ENCODE results near the gene RYR3.

Gene RYR3

DNA sequence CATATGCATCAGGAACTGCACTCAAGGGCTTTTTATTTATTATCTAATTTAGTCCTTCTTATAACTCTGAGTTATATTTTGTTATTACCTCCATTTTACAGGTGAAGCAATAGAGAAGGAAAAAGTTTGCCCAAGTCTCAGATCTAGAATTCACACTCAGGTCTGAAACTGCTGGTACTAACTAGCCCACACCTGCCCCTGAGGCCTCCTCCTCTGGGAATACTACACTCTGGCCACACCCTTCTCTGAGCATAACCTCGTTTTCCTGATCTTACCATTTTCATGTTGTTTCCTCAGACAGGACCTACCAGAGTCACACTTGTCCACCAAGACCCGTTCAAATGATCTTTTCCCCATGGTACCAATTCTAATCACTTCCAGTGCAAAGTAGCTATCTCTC lies 563.4 kb downstream of the RYR3 start:
- TF ChIP-seq, protein P1, sequence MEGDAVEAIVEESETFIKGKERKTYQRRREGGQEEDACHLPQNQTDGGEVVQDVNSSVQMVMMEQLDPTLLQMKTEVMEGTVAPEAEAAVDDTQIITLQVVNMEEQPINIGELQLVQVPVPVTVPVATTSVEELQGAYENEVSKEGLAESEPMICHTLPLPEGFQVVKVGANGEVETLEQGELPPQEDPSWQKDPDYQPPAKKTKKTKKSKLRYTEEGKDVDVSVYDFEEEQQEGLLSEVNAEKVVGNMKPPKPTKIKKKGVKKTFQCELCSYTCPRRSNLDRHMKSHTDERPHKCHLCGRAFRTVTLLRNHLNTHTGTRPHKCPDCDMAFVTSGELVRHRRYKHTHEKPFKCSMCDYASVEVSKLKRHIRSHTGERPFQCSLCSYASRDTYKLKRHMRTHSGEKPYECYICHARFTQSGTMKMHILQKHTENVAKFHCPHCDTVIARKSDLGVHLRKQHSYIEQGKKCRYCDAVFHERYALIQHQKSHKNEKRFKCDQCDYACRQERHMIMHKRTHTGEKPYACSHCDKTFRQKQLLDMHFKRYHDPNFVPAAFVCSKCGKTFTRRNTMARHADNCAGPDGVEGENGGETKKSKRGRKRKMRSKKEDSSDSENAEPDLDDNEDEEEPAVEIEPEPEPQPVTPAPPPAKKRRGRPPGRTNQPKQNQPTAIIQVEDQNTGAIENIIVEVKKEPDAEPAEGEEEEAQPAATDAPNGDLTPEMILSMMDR (IDR thresholded peaks at IDR 0.05; ENCODE audit: low read depth, low read length, missing control alignments) = no peak

GRCh38 chr15:33882921-33883320 lies 572.2 kb downstream of the RYR3 start:
- no peak overlapping the region for H3K4me3 ChIP-seq (ENCODE audit: low read depth, low read length)
- DNase-seq (ENCODE audit: low read depth) = no peak
- TF ChIP-seq, protein P1 (IDR thresholded peaks at IDR 0.05; ENCODE audit: low read depth, low read length, missing control alignments) = no peak

More for the DNA sequence above, 563.4 kb downstream of the RYR3 start:
- H3K4me3 ChIP-seq (ENCODE audit: low read depth, low read length) = no peak overlapping the region
- DNase-seq (ENCODE audit: low read depth) = no peak

DNA sequence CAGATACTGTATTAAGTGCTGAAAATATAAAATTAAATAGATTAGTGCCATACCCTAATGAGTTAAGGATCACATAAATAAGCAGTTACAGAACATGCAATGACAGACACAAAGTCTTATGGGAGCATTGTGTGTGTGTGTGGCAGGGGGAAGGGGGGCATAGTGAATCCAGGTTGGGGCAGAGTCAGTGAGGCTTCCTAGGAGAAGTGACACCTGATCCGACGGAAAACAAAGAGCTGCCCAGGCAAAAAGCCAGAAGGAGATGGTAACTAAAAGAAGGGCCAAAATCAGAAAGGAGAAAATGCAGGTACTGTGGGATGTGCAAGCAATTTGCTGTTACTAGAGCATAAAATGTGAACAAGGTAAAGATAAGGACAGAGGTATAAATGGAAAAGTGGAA lies 577.4 kb downstream of the RYR3 start:
- no peak for DNase-seq (ENCODE audit: low read depth)

DNA sequence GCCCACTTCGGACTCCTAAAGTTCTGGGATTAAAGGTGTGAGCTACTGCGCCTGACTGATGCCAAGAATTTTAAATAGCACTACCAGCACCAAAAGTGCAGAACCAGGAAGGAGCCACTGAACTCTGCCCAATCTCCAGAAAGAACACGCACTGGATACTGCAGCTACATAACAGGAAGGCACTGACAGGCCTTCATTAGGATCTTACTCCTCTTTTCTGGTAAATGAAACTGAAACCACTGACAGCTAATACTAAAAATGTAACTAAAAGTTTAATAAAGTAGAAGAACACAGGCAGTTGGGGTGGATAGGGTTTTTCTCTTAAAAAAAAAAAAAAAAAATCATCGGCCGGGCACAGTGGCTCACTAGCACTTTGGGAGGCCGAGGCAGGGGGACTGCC lies 583.4 kb downstream of the RYR3 start:
- no peak overlapping the region for H3K4me3 ChIP-seq (ENCODE audit: low read depth, low read length)
- DNase-seq (ENCODE audit: low read depth) = no peak

More for the DNA sequence above, 577.4 kb downstream of the RYR3 start:
- no peak overlapping the region for H3K4me3 ChIP-seq (ENCODE audit: low read depth, low read length)
- TF ChIP-seq, protein P1 (IDR thresholded peaks at IDR 0.05; ENCODE audit: low read depth, low read length, missing control alignments) = no peak

DNA sequence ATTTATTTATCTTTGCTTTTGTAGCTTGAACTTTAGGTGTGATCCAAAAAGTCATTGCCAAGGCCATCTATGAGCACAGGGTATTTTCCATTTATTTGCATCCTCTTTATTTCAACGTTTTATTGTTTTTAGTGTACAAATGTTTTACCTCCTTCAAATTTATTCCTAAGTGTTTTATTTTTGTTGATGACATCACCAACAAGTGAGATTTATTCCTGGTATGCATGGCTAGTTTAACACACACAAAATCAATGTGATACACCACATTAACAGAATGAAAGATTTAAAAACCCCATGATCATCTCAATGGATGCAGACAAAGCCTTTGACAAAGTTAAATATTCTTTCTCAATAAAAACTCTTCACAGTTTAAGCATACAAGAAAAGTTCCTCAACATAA lies 591.3 kb downstream of the RYR3 start:
- H3K4me3 ChIP-seq (ENCODE audit: low read depth, low read length) = no peak overlapping the region
- no peak for DNase-seq (ENCODE audit: low read depth)
- TF ChIP-seq, protein P1 (IDR thresholded peaks at IDR 0.05; ENCODE audit: low read depth, low read length, missing control alignments) = no peak

More for the DNA sequence above, 583.4 kb downstream of the RYR3 start:
- TF ChIP-seq, protein P1 (IDR thresholded peaks at IDR 0.05; ENCODE audit: low read depth, low read length, missing control alignments) = no peak

DNA sequence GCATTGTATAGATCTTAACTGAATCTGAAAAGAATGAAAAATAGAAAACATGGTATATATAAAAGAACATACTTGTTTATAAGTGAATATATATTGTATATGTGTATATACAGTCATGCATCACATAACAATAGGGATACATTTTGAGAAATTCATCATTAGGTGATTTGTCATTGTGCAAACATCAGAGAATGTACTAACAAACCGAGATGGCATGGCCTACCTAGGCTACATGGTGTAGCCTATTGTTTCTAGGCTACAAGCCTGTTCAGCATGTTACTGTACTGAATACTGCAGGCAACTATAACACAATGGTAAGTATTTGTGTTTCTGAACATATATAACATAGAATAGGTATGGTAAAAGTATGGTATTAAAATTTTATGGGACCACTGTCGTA lies 592.9 kb downstream of the RYR3 start:
- H3K4me3 ChIP-seq (ENCODE audit: low read depth, low read length) = no peak overlapping the region
- DNase-seq (ENCODE audit: low read depth) = no peak
- TF ChIP-seq, protein P1 (IDR thresholded peaks at IDR 0.05; ENCODE audit: low read depth, low read length, missing control alignments) = no peak

- H3K4me3 ChIP-seq (ENCODE audit: low read depth, low read length) = no peak overlapping the region
- TF ChIP-seq, protein P1 (IDR thresholded peaks at IDR 0.05; ENCODE audit: low read depth, low read length, missing control alignments) = no peak
- DNase-seq (ENCODE audit: low read depth) = no peak
Measured at GRCh38 chr15:33907326-33907725, 596.6 kb downstream of the RYR3 start.
